GM19397 (cell line): ENCODE data around the gene OTOA.
"Not testable (repeated sequence)": the region's sequence is repeated elsewhere in the genome, so short reads cannot be mapped to it uniquely, and the experiment has no call there.

Experiments used
- ATAC-seq: cut with Tn5 transposase; IDR thresholded peaks from one replicate; pipeline ENCODE4 v1.9.1; 2021; ENCODE audit warnings: mild to moderate bottlenecking, moderate library complexity; ENCODE audit not compliant: unreplicated experiment

Gene OTOA

DNA sequence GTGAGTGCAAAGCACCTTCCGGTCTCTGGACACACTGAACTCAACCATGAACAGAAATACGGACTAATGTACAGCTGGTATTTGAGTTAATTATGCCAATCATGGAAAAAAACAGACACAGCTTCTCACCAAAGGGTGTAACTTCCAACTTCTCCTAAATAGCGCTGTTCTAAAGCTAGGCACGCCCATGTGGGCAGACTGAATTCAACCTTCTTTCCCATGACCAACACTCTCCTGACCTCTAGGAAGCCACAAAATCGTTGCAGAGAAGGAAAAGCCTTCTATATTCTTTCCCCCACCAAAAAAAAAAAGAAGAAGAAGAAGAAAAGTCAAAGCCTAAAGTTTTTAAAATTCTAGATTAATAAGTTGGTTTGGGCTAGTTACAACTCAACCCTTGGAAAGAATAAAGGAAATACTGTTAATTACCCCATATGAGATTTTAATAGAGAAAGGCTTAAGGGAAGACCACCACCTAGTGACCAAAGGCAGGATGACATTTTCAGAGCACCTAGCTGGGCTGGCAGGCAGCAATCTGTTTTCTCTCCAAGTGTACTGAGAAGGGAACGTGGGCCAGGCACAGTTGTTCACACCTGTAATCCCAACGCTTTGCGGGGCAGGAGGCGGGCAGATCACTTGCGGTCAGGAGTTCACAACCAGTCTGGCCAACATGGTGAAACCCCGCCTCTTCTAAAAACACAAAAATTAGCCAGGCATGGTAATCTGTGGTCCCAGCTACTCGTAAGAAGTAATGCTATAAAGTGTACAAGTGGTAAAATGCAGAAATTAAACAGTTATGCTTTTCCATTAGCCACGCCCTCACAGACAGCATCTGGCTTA is 138.0 kb downstream of the OTOA start:
- not testable (repeated sequence) for ATAC-seq

DNA sequence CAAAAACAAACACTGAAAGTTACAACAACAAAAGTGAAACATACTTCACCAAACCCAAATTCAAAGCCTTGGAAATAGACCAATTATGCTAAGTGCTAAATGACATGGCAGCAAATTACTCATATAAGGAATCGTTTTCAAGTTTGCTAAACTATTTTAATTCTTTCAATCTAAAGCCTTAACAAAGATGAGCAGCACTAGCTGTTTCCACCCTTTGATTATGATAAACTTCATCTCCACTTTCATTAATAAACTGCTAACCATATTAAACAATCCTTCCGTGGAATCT is 138.6 kb downstream of the OTOA start:
- not testable (repeated sequence) for ATAC-seq
